H9 (cell line): Measurements from ENCODE around the gene PDE7B. TPM values are rescaled to one million over a fixed set of nuclear protein-coding genes. Genes with fewer than 3 reads are reported as not detected.

Source experiments
- DNase-seq: peaks from one replicate; pipeline ENCODE4 v3.0.0-alpha.2; 2017
- H2AFZ ChIP-seq: one replicate; pipeline ENCODE4 v1.6.1; 2013; ENCODE audit warnings: mild to moderate bottlenecking, low read length, control low read depth, moderate library complexity
- H2AK5ac ChIP-seq: 2 replicates; pipeline ENCODE4 v1.6.1; 2013; ENCODE audit warnings: low read length, control low read depth, mixed read lengths; ENCODE audit not compliant: insufficient read length
- H2BK120ac ChIP-seq: one replicate; pipeline ENCODE4 v1.6.1; 2013; ENCODE audit warnings: low read depth, mild to moderate bottlenecking, low read length, control low read depth, inconsistent platforms; ENCODE audit not compliant: poor library complexity, severe bottlenecking
- H2BK12ac ChIP-seq: 2 replicates; pipeline ENCODE4 v1.6.1; 2013; ENCODE audit warnings: low read length, control low read depth, mixed read lengths, low read depth; ENCODE audit not compliant: insufficient read length
- H2BK15ac ChIP-seq: 2 replicates; pipeline ENCODE4 v1.6.1; 2013; ENCODE audit warnings: low read depth, low read length, control low read depth
- H2BK20ac ChIP-seq: one replicate; pipeline ENCODE4 v1.6.1; 2013; ENCODE audit warnings: low read depth, mild to moderate bottlenecking, low read length, control low read depth, inconsistent platforms; ENCODE audit not compliant: poor library complexity, severe bottlenecking
- H2BK5ac ChIP-seq: 2 replicates; pipeline ENCODE4 v1.6.1; 2013; ENCODE audit warnings: low read length, control low read depth, mixed read lengths; ENCODE audit not compliant: insufficient read length
- H3K14ac ChIP-seq: 2 replicates; pipeline ENCODE4 v1.6.1; 2013; ENCODE audit warnings: low read length, control low read depth; ENCODE audit not compliant: insufficient read depth
- H3K18ac ChIP-seq: 2 replicates; pipeline ENCODE4 v1.6.1; 2013; ENCODE audit warnings: low read depth, mild to moderate bottlenecking, mixed read lengths, low read length, control low read depth; ENCODE audit not compliant: insufficient read length
- H3K23ac ChIP-seq: 2 replicates; pipeline ENCODE4 v1.6.1; 2013; ENCODE audit warnings: low read length, control low read depth, mixed read lengths, low read depth; ENCODE audit not compliant: insufficient read length
- H3K23me2 ChIP-seq: 2 replicates; pipeline ENCODE4 v1.6.1; 2013; ENCODE audit warnings: low read depth, mild to moderate bottlenecking, mixed read lengths, low read length, control low read depth; ENCODE audit not compliant: insufficient read length, poor library complexity, severe bottlenecking
- H3K27ac ChIP-seq: 2 replicates; pipeline ENCODE4 v1.5.1; 2013; ENCODE audit warnings: low read length, control low read depth, mixed read lengths, low read depth; ENCODE audit not compliant: insufficient read length
- H3K27me3 ChIP-seq: 2 replicates; pipeline ENCODE4 v1.6.1; 2013; ENCODE audit warnings: low read length, control low read depth, inconsistent platforms; ENCODE audit not compliant: insufficient read depth
- H3K4ac ChIP-seq: 2 replicates; pipeline ENCODE4 v1.6.1; 2013; ENCODE audit warnings: low read depth, mild to moderate bottlenecking, control low read depth, inconsistent platforms, low read length, moderate library complexity
- H3K4me1 ChIP-seq: 2 replicates; pipeline ENCODE4 v1.6.1; 2013; ENCODE audit warnings: low read length, control low read depth, inconsistent platforms; ENCODE audit not compliant: insufficient read depth
- H3K4me2 ChIP-seq: 2 replicates; pipeline ENCODE4 v1.6.1; 2013; ENCODE audit warnings: low read length, control low read depth, mixed read lengths; ENCODE audit not compliant: insufficient read length, insufficient read depth
- H3K56ac ChIP-seq: 2 replicates; pipeline ENCODE4 v1.6.1; 2013; ENCODE audit warnings: low read depth, mild to moderate bottlenecking, mixed read lengths, low read length, control low read depth; ENCODE audit not compliant: insufficient read length
- H3K79me1 ChIP-seq: 2 replicates; pipeline ENCODE4 v1.6.1; 2013; ENCODE audit warnings: low read depth, mild to moderate bottlenecking, moderate library complexity, low read length, control low read depth, inconsistent platforms; ENCODE audit not compliant: insufficient read depth, poor library complexity, severe bottlenecking
- H3K79me2 ChIP-seq: 2 replicates; pipeline ENCODE4 v1.6.1; 2013; ENCODE audit warnings: low read length, control low read depth, inconsistent platforms; ENCODE audit not compliant: insufficient read depth
- H3K9ac ChIP-seq: 2 replicates; pipeline ENCODE4 v1.6.1; 2013; ENCODE audit warnings: low read length, control low read depth, mixed read lengths; ENCODE audit not compliant: insufficient read length; ENCODE audit errors: extremely low read depth
- H3K9me3 ChIP-seq: one replicate; pipeline ENCODE4 v1.6.1; 2013; ENCODE audit warnings: low read depth, low read length, inconsistent platforms; ENCODE audit not compliant: control insufficient read depth
- H3T11ph ChIP-seq: one replicate; pipeline ENCODE4 v1.6.1; 2013; ENCODE audit warnings: mild to moderate bottlenecking, low read length, control low read depth, inconsistent platforms
- H4K20me1 ChIP-seq: one replicate; pipeline ENCODE4 v1.6.1; 2013; ENCODE audit not compliant: control insufficient read depth, insufficient read length, insufficient read depth
- H4K5ac ChIP-seq: 2 replicates; pipeline ENCODE4 v1.6.1; 2013; ENCODE audit warnings: low read depth, mild to moderate bottlenecking, mixed read lengths, low read length, control low read depth; ENCODE audit not compliant: insufficient read length
- H4K8ac ChIP-seq: replicated peaks from 2 replicates; pipeline ENCODE4 v1.6.1; 2013; ENCODE audit warnings: low read length, control low read depth, mixed read lengths, low read depth; ENCODE audit not compliant: insufficient read length
- H4K91ac ChIP-seq: 2 replicates; pipeline ENCODE4 v1.6.1; 2013; ENCODE audit warnings: low read depth, mild to moderate bottlenecking, moderate library complexity, mixed read lengths, low read length, control low read depth; ENCODE audit not compliant: insufficient read length
- H3K27ac Mint-ChIP-seq, 3 experiments: 2 replicates in 2 of 3; 3 replicates in 1 of 3; pipeline ENCODE4 v1.8.0; 2020 to 2021; ENCODE audit warnings: mixed read lengths in 3 of 3, mild to moderate bottlenecking in 1 of 3, moderate library complexity in 1 of 3
- H3K27me3 Mint-ChIP-seq: 2 replicates; pipeline ENCODE4 v1.8.0; 2021; ENCODE audit warnings: low read depth, mild to moderate bottlenecking, moderate library complexity, mixed read lengths
- H3K36me3 Mint-ChIP-seq, 3 experiments: 2 replicates in 2 of 3; 3 replicates in 1 of 3; pipeline ENCODE4 v1.8.0; 2020 to 2021; ENCODE audit warnings: low read depth in 3 of 3, mixed read lengths in 3 of 3; ENCODE audit not compliant: insufficient read depth in 1 of 3
- H3K4me1 Mint-ChIP-seq, 2 experiments: 2 replicates each; pipeline ENCODE4 v1.8.0; 2020; ENCODE audit warnings: mixed read lengths in 2 of 2
- H3K4me3 Mint-ChIP-seq, 2 experiments: 2 replicates in 1 of 2; 3 replicates in 1 of 2; pipeline ENCODE4 v1.8.0; 2020 to 2021; ENCODE audit warnings: mild to moderate bottlenecking in 2 of 2, mixed read lengths in 2 of 2, moderate library complexity in 1 of 2
- H3K9me3 Mint-ChIP-seq, 2 experiments: 2 replicates in 1 of 2; 3 replicates in 1 of 2; pipeline ENCODE4 v1.8.0; 2020; ENCODE audit warnings: mild to moderate bottlenecking in 2 of 2, mixed read lengths in 2 of 2, moderate library complexity in 1 of 2
- WGBS: extraction: QIAGEN DNeasy Blood & Tissue Kit; methylation state at CpG from one replicate; pipeline ENCODE4 v1.1.7; 2013; ENCODE audit warnings: missing lambda C conversion rate, low lambda C conversion rate, mixed read lengths; ENCODE audit not compliant: insufficient read length; ENCODE audit errors: extremely low coverage; 5-methylcytosine and 5-hydroxymethylcytosine counted together
- total RNA-seq: library from RNA; stranded (reverse); gene quantifications from 2 replicates; pipeline ENCODE4 v1.2.1, GENCODE V29; 2021
- TF ChIP-seq, protein P1 (sequence below): fragments of 200-600 bp; sonication (generic); conservative IDR thresholded peaks from 3 replicates; pipeline ENCODE4 v1.8.0; 2021; ENCODE audit warnings: antibody characterized with exemption, mild to moderate bottlenecking

The PDE7B gene
- total RNA-seq, 1 experiment from 2014 or later: not detected

DNA sequence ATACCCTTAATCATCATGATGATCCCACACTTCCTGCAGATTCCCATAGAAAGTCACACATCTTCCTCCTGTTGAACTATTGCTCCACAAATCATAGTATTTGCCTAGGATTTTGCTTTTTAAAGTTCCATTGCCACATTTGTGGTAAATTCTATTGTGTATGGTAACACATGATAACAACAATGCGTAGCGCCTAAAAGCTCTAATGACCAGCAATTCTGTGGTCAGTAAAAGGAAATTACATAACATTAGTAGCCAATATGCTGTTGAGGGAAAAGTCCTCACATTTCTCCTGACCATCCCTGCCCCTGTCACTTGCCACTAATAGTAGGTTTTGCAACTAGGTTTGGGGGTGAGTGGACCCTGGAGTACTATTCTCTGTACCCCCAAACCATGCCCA is 31.8 kb upstream of the PDE7B start:
- H2BK15ac ChIP-seq: no peak overlapping the region
- H3K23me2 ChIP-seq: no peaks in the 10 kb centered on the region
- no peak overlapping the region for H3K4ac ChIP-seq
- no peaks in the 10 kb centered on the region for H4K20me1 ChIP-seq
- H2BK12ac ChIP-seq: no peak overlapping the region
- H4K5ac ChIP-seq: no peak overlapping the region
- no peak overlapping the region for H4K8ac ChIP-seq
- H2AFZ ChIP-seq: no peak overlapping the region
- no peak overlapping the region for H2AK5ac ChIP-seq
- H3K9ac ChIP-seq: no peak overlapping the region
- no peak overlapping the region for H3T11ph ChIP-seq
- no peak overlapping the region for H3K18ac ChIP-seq
- H3K4me2 ChIP-seq: no peak overlapping the region
- Mint-ChIP-seq H3K36me3 (peaks cover 0 to 4% (median 0%) of the 10 kb centered on the region in 3 experiments; a peak in 2 of 7 replicates), H3K9me3 (peaks cover 0 to 3% of the 10 kb centered on the region in 2 experiments; a peak in 1 of 5 replicates), H3K27me3 (no peaks in the 10 kb centered on the region), H3K4me1 (peaks cover 14 to 19% of the 10 kb centered on the region in 2 experiments), H3K4me3 (no peak overlapping the region), H3K27ac (no peak overlapping the region)
- no peak overlapping the region for H3K56ac ChIP-seq
- no peaks in the 10 kb centered on the region for H3K79me1 ChIP-seq
- no peak overlapping the region for H2BK5ac ChIP-seq
- H3K27ac ChIP-seq: no peak overlapping the region
- no peaks in the 10 kb centered on the region; the same call in 1 of the 2 replicates for H3K4me1 ChIP-seq
- H3K79me2 ChIP-seq: no peaks in the 10 kb centered on the region
- no peak overlapping the region for H2BK20ac ChIP-seq
- WGBS: no CpG with 5 or more reads among the region's 2 CpGs
- no peaks in the 10 kb centered on the region for H3K27me3 ChIP-seq
- no peak overlapping the region for H3K23ac ChIP-seq
- H2BK120ac ChIP-seq: no peak overlapping the region
- no peak overlapping the region for H3K14ac ChIP-seq
- TF ChIP-seq, protein P1, sequence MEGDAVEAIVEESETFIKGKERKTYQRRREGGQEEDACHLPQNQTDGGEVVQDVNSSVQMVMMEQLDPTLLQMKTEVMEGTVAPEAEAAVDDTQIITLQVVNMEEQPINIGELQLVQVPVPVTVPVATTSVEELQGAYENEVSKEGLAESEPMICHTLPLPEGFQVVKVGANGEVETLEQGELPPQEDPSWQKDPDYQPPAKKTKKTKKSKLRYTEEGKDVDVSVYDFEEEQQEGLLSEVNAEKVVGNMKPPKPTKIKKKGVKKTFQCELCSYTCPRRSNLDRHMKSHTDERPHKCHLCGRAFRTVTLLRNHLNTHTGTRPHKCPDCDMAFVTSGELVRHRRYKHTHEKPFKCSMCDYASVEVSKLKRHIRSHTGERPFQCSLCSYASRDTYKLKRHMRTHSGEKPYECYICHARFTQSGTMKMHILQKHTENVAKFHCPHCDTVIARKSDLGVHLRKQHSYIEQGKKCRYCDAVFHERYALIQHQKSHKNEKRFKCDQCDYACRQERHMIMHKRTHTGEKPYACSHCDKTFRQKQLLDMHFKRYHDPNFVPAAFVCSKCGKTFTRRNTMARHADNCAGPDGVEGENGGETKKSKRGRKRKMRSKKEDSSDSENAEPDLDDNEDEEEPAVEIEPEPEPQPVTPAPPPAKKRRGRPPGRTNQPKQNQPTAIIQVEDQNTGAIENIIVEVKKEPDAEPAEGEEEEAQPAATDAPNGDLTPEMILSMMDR: no peak
- H3K9me3 ChIP-seq: no peaks in the 10 kb centered on the region
- no peak for DNase-seq
- H4K91ac ChIP-seq: no peak overlapping the region
